H1 (cell line): Measurements from ENCODE around the gene GMPR2. TPM values are rescaled to one million over a fixed set of nuclear protein-coding genes. Genes with fewer than 3 reads are reported as not detected.

Experiments used
- HDAC2 ChIP-seq, 2 experiments: fragments of 300-600 bp in 1 of 2; sonication (generic) in 1 of 2; IDR thresholded peaks; 2 replicates each; pipeline ENCODE4 v1.6.1; 2011 to 2012; ENCODE audit warnings: low read depth in 2 of 2, low read length in 2 of 2, mild to moderate bottlenecking in 2 of 2, moderate library complexity in 2 of 2, borderline replicate concordance in 1 of 2, inconsistent platforms in 1 of 2
- SIN3A ChIP-seq, 2 experiments: IDR thresholded peaks in 1 of 2; conservative IDR thresholded peaks in 1 of 2; 2 replicates each; pipeline ENCODE4 v1.6.1; 2011 to 2012; ENCODE audit warnings: low read length in 2 of 2, improper control_type of control experiment in 1 of 2, low read depth in 1 of 2, mild to moderate bottlenecking in 1 of 2
- YY1 ChIP-seq: IDR thresholded peaks from 2 replicates; pipeline ENCODE4 v1.6.1; 2011; ENCODE audit warnings: low read depth, mild to moderate bottlenecking, low read length
- polyA plus RNA-seq, 7 experiments: library from polyadenylated mRNA; depleted of rRNA in 3 of 7; stranded (reverse) in 5 of 7; unstranded in 2 of 7; fragments of >200 nt in 5 of 7; fragments of 200-250 nt in 2 of 7; gene quantifications; 1 replicate in 5 of 7; 2 replicates in 1 of 7; 4 replicates in 1 of 7; pipeline versions ENCODE4 v1.2.1 to v1.2.3, GENCODE V29; 2011 to 2013; ENCODE audit warnings: missing spikeins in 2 of 7, mixed read lengths in 2 of 7
- total RNA-seq: library from RNA; stranded (reverse); fragmentation: NEBNext Ultra II Directional; extraction: Animal tissue kit (Norgen Biotek cat#: 25700); gene quantifications from 2 replicates; pipeline ENCODE4 v1.2.1, GENCODE V29; 2021
- TF ChIP-seq, protein P1 (sequence below), 3 experiments: IDR thresholded peaks; 1 replicate in 2 of 3; 2 replicates in 1 of 3; pipeline versions ENCODE4 v1.5.1 to v1.6.1; 2011; ENCODE audit warnings: low read length in 3 of 3, mild to moderate bottlenecking in 3 of 3, inconsistent platforms in 2 of 3, low read depth in 1 of 3, moderate library complexity in 1 of 3; ENCODE audit not compliant: insufficient read depth in 1 of 3; ENCODE audit errors: control extremely low read depth in 1 of 3

GMPR2 gene
- total and polyA plus RNA-seq, 2 of the 8 experiments (the other 6 are each of a cell fraction or from before 2014, with no cell fraction given): 61.6 to 85.3 TPM

DNA sequence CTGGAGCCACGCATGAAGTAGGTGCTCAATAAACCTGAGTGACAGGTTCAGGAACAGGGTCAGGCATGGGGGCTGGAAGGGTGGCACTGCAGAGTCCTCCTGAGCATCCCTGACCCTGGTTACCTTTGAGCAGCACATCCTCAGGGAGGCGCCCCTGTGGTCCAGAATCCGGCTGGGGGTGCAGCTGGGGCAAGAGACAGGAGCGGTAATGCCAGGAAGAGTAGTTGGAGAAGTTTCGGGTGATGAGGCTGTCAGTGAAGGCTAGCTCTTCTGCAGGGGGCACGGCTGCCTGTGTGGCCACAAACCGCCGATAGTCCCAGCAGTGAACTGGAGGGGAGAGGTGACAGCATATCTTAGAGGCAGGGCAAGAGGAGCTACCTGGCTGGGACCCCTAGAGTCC lies 36.6 kb downstream of the GMPR2 start (continued):
- TF ChIP-seq, protein P1, sequence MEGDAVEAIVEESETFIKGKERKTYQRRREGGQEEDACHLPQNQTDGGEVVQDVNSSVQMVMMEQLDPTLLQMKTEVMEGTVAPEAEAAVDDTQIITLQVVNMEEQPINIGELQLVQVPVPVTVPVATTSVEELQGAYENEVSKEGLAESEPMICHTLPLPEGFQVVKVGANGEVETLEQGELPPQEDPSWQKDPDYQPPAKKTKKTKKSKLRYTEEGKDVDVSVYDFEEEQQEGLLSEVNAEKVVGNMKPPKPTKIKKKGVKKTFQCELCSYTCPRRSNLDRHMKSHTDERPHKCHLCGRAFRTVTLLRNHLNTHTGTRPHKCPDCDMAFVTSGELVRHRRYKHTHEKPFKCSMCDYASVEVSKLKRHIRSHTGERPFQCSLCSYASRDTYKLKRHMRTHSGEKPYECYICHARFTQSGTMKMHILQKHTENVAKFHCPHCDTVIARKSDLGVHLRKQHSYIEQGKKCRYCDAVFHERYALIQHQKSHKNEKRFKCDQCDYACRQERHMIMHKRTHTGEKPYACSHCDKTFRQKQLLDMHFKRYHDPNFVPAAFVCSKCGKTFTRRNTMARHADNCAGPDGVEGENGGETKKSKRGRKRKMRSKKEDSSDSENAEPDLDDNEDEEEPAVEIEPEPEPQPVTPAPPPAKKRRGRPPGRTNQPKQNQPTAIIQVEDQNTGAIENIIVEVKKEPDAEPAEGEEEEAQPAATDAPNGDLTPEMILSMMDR (IDR thresholded peaks at IDR 0.05; ENCODE audit: control extremely low read depth in 1 of 3, insufficient read depth in 1 of 3, low read depth in 1 of 3, low read length in 3 of 3): no peak
- TF ChIP-seq YY1: no peak
- no peak for TF ChIP-seq SIN3A (conservative IDR thresholded peaks at IDR 0.05 in 1 of 2, IDR thresholded peaks at IDR 0.05 in 1 of 2; ENCODE audit: low read depth in 1 of 2, low read length in 2 of 2)
- TF ChIP-seq HDAC2 (IDR thresholded peaks at IDR 0.05; ENCODE audit: borderline replicate concordance in 1 of 2, low read depth in 2 of 2, low read length in 2 of 2): no peak
